T47D (cell line): ENCODE measurements around the gene CAND2.

Source experiments
- DNase-seq, 2 experiments: peaks; one replicate each; pipeline versions ENCODE4 v3.0.0 to v3.0.0-alpha.2; 2011 to 2012; ENCODE audit warnings: low read depth in 1 of 2, low spot score in 1 of 2
- JUND ChIP-seq: IDR thresholded peaks from 2 replicates; pipeline ENCODE4 v1.6.1; 2012; ENCODE audit warnings: low read depth
- in situ Hi-C: cut with HindIII; loops from 2 replicates; pipeline ENCODE4 v1.10.0; 2016; ENCODE audit warnings: low sequenced_read_pairs, low pct_unique_long_range_greater_than_20kb

Gene CAND2

DNA sequence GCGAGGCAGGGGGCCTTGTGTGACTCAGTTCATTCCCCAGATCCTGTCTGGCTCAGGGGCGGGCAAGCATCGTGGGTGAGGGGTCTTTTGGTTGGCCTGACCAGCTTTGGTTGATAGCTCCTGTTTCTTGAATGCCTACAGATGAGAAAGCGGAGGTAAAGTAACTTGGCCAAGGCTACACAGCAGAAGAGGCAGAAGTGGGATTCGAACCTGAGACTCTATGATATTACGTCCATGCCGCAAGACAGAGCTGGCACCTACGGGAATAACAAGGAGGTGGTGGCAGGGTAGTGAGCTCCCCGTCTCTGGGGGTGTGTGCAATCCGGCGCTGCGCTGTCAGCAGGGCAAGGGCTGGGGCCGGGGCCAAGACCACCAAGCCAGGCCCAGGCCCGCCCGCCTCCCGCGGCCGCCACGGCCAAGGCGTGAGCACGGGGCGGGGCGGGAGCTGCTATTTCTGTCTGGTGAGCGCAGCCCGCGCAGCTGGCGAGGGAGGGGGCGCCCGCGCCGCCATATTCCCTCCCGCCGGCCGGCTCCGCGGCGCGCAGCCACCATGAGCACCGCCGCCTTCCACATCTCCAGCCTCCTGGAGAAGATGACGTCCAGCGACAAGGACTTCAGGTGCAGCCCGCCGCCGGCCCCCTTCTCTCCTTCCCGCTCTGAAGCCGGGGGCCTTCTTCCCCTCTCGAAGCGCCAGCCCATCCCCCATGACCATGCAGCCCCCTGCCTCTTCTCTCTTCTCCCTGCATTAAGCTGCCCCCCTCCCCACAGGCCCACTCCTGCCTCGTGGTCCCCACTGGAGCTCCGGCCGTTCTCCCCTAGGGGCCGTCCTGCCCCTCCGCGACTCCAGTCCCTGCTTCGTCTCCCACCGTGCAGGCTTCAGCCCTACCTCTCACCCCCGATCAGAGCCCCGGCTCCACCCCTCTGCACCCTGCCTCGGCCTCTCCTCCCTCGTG lies at the start of gene CAND2:
CAND2 (plus strand) TSS at position 510 of the 953 bp plus-strand sequence; CDS start at position 551, 41 bp downstream.
- TF ChIP-seq JUND = no peak
- in situ Hi-C loops = no loop called here
- DNase-seq = peak in 1 of 2 experiments; percentile 44

DNA sequence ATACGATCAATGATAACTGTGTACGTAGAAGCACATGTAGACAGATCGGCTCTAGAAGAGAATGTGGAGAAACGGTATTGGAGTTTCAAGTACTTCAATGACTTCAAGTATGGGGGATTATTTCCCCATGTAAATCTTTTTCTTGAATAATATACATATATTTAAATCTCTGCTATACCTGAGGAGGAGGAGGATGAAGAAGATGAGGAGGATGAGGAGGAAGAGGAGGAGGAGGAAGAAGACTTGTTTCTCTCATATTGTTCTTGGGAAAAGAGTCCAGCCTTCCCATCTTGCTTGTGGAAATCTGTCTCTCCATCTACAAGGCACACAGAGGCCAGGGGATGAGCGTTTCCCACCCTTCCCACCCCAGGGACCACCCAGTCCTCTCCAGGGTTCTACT lies 48.0 kb upstream of the CAND2 start:
- in situ Hi-C loops = no loop called here
- DNase-seq = no peak
- TF ChIP-seq JUND = no peak

DNA sequence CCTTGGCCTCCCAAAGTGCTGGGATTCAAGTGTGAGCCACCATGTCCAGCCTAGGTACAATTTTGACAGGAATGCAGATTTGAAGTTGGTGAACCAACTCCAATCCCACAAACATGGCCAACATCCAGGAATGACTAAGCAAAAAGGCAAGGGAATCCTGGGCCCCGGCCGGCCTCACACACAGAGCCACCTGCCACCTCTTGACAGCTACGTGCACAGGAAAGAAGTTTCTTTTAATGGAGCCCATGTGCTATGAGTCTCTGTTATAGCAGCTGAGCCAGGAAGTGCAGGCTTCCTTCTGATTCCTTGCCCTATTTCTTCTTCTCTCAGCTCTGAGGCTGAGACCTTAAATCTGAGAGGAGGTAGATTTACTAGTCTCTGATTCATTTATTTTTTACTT lies 46.3 kb upstream of the CAND2 start:
- DNase-seq = peak; percentile 44 to 94
- in situ Hi-C loops = no loop called here
- no peak for TF ChIP-seq JUND

DNA sequence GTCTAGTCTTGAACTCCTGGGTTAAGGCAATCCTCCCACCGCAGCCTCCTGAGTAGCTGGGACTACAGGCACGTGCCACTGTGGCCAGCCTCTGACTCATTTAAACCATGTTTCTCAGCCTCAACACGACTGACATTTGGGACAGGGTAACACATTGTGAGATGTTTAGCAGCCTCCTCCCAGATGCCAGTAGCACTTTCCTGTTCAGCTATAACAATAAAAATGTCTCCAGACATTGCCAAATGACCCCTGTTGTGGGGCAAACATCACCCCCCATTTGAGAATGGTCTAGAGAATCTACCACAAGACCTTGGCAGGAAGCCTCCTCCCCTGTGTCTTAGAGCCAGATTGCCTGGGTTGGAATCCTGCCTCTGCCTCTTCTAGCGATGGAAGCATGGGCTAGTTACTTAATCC lies 45.8 kb upstream of the CAND2 start:
- in situ Hi-C loops = no loop called here
- no peak for TF ChIP-seq JUND
- DNase-seq = no peak

DNA sequence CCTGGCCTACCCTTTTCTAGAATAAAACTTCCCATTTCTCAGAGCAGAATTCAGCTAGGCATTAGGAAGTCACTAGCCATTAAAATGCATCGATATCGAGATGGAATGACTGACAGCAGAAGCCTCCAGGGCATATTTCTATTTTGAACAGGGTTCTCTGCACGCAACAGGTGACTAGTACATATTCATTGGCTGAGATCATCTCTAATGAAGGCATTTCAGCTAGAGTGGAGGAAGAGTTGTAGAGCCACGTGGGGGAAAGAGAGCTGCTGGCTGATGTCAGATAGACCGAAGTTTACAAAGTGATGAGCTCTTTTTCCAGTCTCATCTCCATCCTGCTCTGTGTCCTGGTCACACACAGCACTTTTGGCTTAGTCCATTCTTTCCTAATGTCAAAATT lies 44.9 kb upstream of the CAND2 start:
- TF ChIP-seq JUND = no peak; the same call in 1 of the 2 replicates
- in situ Hi-C loops = no loop called here
- DNase-seq = peak; percentile 61 to 71

DNA sequence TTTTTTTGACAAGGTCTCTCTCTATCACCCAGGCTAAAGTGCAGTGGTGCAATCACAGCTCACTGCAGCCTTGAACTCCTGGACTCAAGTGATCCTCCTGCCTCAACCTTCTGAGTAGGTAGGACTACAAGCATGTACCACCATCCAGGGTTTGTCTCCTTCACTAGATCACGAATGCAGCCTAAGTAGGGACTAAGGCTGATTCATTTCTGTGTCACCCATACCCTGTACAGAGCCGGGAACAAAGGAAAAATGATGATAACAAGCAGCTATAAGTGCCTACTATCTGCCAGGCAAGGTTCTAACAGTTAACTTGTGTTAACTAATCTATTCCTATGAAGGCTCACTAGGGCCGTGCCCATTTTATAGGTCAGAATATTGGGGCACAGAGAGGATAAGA lies 44.4 kb upstream of the CAND2 start:
- no peak for TF ChIP-seq JUND
- in situ Hi-C loops = no loop called here
- no peak for DNase-seq

DNA sequence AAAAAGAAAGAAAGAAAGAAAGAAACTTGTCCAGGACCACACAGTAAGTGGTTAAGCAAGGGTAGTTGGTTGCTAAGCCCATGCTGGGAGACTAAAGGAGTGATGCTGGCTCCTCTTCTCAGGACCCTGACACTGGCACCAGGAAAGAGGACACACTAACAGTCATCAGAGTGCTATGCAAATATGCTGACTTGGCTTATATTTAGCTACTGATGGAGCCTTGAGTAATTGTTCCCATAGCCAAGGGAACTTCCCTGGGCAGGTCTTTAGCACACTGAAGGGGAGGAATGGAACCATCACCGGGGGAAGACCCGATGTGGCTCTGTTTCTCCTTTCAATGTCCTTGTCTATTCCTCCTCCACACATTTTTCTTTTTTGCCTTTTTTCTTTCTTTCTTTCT lies 43.7 kb upstream of the CAND2 start:
- no peak for TF ChIP-seq JUND
- peak in 1 of 2 experiments; percentile 35 for DNase-seq
- in situ Hi-C loops = no loop called here

DNA sequence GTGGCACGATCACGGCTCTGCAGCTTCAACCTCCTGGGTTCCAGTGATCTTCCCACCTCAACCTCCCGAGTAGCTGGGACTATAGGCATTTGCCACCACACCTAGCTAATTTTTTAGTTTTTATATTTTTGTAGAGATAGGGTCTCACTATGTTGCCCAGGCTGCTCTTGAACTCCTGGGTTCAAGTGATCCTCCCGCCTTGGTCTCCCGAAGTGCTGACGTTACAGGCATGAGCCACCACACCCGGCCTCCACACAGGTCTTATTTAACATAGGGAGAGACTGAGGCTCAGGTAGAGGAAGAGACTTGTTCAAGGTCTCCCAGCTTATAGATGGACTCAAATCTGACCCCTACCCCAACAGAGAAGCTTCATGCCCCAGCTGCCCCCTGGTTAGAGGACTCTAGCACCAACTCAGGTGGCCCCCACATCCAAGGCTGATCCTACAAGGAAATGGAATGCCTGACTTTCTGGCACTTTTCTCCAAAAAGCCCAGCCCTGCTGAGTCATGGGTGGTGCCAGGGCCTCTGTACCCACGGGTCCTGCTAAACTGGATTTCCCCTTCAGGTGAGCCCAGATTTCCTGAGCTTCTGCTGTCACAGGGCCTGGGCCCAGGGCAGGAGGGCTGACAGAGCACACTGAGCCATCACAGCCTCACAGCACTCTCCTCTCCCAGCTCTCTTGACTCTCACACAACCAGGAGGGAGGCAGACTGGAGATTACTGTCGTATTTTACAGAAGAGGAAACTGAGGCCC lies 43.0 kb upstream of the CAND2 start:
- DNase-seq = peak in 1 of 2 experiments; percentile 84
- in situ Hi-C loops = no loop called here
- TF ChIP-seq JUND = no peak

DNA sequence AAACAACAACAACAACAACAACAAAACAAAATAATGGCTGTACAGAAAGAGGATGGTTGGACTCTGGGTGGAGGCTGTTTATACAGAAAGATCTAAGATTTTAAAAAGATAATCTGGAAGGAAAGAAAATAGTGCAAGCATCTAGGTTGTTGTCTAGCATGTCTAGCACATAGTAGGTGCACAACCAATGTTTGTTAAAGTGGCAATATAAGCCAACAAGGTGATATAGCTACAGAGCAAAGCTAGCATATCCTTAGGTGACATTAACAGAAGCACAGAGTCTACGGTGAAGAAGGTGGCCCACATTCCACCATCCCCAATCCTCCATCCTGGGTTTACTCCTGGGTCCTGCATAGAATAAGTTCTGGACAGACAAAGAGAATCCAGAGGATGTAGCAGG lies 42.2 kb upstream of the CAND2 start:
- in situ Hi-C loops = no loop called here
- no peak for DNase-seq
- TF ChIP-seq JUND = no peak

DNA sequence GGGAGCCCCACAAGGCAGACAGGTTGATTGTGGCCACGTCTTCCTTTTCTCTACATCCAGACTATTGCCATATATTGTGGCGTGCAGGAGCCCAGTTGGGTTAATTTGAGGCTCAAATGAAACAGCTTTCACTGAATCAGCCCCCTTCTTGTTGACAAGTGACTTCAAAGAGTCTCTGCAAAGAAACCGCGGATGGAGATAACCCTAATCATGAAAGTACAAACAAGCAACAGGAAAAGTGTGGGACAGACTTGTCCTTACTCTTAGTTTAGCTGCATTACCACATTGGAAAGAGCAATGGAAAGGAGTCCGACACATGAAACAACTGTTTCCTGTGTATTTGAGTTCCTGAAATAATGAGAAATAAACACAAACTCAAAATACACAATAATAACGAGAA lies 40.7 kb upstream of the CAND2 start:
- in situ Hi-C loops = no loop called here
- no peak for DNase-seq
- TF ChIP-seq JUND = no peak

DNA sequence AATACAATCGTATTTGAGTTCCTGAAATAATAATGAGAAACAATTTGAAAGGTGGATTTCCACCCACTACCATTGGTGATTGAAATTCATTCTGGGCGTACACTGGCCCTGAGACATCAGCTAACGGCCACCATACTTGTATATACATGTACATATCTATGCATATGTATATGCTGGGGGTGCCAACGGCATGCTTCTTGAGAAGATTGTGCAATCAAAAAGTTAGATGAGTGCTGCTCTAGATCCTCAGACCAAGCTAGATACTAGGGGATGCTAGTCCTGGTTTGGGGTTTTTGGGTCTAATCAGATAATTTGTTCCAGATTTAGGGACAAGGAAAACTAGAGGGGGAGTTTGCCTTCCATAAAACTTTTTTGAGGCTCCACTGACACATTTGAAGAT lies 40.3 kb upstream of the CAND2 start:
- in situ Hi-C loops = no loop called here
- DNase-seq = no peak
- no peak for TF ChIP-seq JUND

DNA sequence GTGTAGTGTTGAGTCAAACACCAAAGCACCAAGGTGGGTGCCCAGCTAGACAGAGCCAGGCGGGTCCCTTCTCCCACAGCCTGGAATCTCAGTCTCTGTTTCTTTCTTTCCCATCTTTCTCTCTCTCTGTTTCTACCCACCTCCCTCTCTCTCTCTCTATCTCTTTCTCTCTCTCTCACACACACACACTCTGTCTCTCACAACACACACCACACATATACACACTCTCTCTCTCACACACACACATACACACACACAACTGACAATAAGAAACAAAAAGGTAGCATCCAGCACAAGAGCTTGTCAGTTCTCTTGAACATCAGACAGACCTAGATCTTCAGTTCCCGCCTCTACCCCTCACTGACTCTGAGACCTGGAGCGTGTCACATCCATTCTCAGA lies 39.8 kb upstream of the CAND2 start:
- no peak for DNase-seq
- in situ Hi-C loops = no loop called here
- no peak for TF ChIP-seq JUND
